Measurements from ENCODE around the gene FEM1A.
"Not testable (repeated sequence)": the region's sequence is repeated elsewhere in the genome, so short reads cannot be mapped to it uniquely, and the experiment has no call there.

DNA sequence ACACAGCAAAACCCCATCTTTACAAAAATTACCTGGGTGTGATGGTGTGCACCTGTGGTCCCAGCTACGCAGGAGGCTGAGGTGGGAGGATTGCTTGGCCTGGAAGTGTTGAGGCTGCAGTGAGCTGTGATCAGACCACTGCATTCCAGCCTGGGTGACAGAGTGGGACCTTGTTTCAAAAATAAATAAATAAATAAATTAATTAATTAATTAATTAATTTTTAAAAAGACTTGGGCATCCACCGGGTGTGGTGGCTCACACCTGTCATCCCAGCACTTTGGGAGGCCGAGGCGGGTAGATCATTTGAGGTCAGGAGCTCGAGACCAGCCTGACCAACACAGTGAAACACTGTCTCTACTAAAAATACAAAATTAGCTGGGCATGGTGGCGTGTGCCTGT is 13.6 kb downstream of the FEM1A start:
- not testable (repeated sequence) for TF ChIP-seq POLR2A (IDR thresholded peaks at IDR 0.05)
- TF ChIP-seq, protein P1, sequence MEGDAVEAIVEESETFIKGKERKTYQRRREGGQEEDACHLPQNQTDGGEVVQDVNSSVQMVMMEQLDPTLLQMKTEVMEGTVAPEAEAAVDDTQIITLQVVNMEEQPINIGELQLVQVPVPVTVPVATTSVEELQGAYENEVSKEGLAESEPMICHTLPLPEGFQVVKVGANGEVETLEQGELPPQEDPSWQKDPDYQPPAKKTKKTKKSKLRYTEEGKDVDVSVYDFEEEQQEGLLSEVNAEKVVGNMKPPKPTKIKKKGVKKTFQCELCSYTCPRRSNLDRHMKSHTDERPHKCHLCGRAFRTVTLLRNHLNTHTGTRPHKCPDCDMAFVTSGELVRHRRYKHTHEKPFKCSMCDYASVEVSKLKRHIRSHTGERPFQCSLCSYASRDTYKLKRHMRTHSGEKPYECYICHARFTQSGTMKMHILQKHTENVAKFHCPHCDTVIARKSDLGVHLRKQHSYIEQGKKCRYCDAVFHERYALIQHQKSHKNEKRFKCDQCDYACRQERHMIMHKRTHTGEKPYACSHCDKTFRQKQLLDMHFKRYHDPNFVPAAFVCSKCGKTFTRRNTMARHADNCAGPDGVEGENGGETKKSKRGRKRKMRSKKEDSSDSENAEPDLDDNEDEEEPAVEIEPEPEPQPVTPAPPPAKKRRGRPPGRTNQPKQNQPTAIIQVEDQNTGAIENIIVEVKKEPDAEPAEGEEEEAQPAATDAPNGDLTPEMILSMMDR (IDR thresholded peaks at IDR 0.05): not testable (repeated sequence)

Measured in gastroesophageal sphincter (tissue), 3 donors.